GM18498 (cell line): Measurements from ENCODE around the gene ALDOB.
"Not testable (repeated sequence)": the region's sequence is repeated elsewhere in the genome, so short reads cannot be mapped to it uniquely, and the experiment has no call there.

ENCODE experiments used
- ATAC-seq: cut with Tn5 transposase; IDR thresholded peaks from one replicate; pipeline ENCODE4 v1.9.1; 2021; ENCODE audit warnings: mild to moderate bottlenecking, moderate library complexity; ENCODE audit not compliant: unreplicated experiment

ALDOB gene

GRCh38 chr9:101388507-101388993, 47.0 kb downstream of the ALDOB start:
- ATAC-seq, result no peak

GRCh38 chr9:101387871-101388506, 47.6 kb downstream of the ALDOB start:
- ATAC-seq, result no peak

GRCh38 chr9:101384873-101385536, 50.6 kb downstream of the ALDOB start, which contains the start of gene BAAT:
BAAT (minus strand) TSS chr9:101385006; CDS start chr9:101371404, 13,602 bp downstream.
- ATAC-seq, result not testable (repeated sequence)

- no peak for ATAC-seq
Observed at GRCh38 chr9:101383361-101383760, 52.2 kb downstream of the ALDOB start.

GRCh38 chr9:101381833-101382342, 53.7 kb downstream of the ALDOB start:
- ATAC-seq, result no peak

- ATAC-seq, result no peak
Observed at GRCh38 chr9:101381118-101381517, 54.5 kb downstream of the ALDOB start.

GRCh38 chr9:101380295-101380694, 55.3 kb downstream of the ALDOB start:
- no peak for ATAC-seq

- no peak for ATAC-seq
Observed at GRCh38 chr9:101376111-101376848, 59.3 kb downstream of the ALDOB start.

- ATAC-seq, result no peak
Observed at GRCh38 chr9:101375546-101375945, 60.0 kb downstream of the ALDOB start.

- ATAC-seq, result no peak
Observed at GRCh38 chr9:101372327-101373118, 63.1 kb downstream of the ALDOB start.

GRCh38 chr9:101371813-101372212, 63.8 kb downstream of the ALDOB start:
- ATAC-seq, result no peak
